ENCODE measurements around the gene TPPP2. TPM values are rescaled to one million over a fixed set of nuclear protein-coding genes. Genes with fewer than 3 reads are reported as not detected.

TPPP2 gene
- total RNA-seq, 1 donor = not detected

GRCh38 chr14:21073921-21074320 is 43.9 kb downstream of the TPPP2 start:
- no peak for DNase-seq (ENCODE audit: low read depth in 2 of 3, low spot score in 2 of 3)

GRCh38 chr14:21074398-21075272 is 44.6 kb downstream of the TPPP2 start:
- DNase-seq (ENCODE audit: low read depth in 2 of 3, low spot score in 2 of 3) = no peak

- no peak for DNase-seq (ENCODE audit: low read depth in 2 of 3, low spot score in 2 of 3)
Measured at GRCh38 chr14:21075719-21076437, 45.9 kb downstream of the TPPP2 start.

- no peak for DNase-seq (ENCODE audit: low read depth in 2 of 3, low spot score in 2 of 3)
Measured at GRCh38 chr14:21077672-21078071, 47.7 kb downstream of the TPPP2 start.

- no peak for DNase-seq (ENCODE audit: low read depth in 2 of 3, low spot score in 2 of 3)
Measured at GRCh38 chr14:21078287-21078686, 48.3 kb downstream of the TPPP2 start.

GRCh38 chr14:21078726-21079125 is 48.7 kb downstream of the TPPP2 start:
- DNase-seq (ENCODE audit: low read depth in 2 of 3, low spot score in 2 of 3) = no peak

GRCh38 chr14:21081521-21082142 is 51.6 kb downstream of the TPPP2 start:
- no peak for DNase-seq (ENCODE audit: low read depth in 2 of 3, low spot score in 2 of 3)

Other genes with a start within 250 kb of the TPPP2 start
- gene RNASE6, start 248.9 kb upstream of the TPPP2 start, total RNA-seq = 3.8 TPM
- gene RNASE1, start 227.4 kb upstream of the TPPP2 start, total RNA-seq = 1.3 TPM
- gene RNASE3, start 138.8 kb upstream of the TPPP2 start, total RNA-seq = 3.0 TPM
- 11.6 TPM for gene RNASE2, start 74.7 kb upstream of the TPPP2 start, total RNA-seq
- gene METTL17, start 40.2 kb upstream of the TPPP2 start, total RNA-seq = 58.4 TPM
- not detected for gene SLC39A2, start 30.9 kb upstream of the TPPP2 start, total RNA-seq
- gene NDRG2, start 5.2 kb upstream of the TPPP2 start, total RNA-seq = 21.8 TPM
- not detected for gene RNASE13, start 4.6 kb downstream of the TPPP2 start, total RNA-seq
- gene RNASE7, start 12.1 kb downstream of the TPPP2 start, total RNA-seq = not detected
- gene RNASE8, start 27.6 kb downstream of the TPPP2 start, total RNA-seq = not detected
- gene ARHGEF40, start 40.1 kb downstream of the TPPP2 start, total RNA-seq = 35.5 TPM
- gene ZNF219, start 68.4 kb downstream of the TPPP2 start, total RNA-seq = 31.2 TPM
- not detected for gene TMEM253, start 70.8 kb downstream of the TPPP2 start, total RNA-seq
- under 0.01 TPM for gene OR5AU1, start 125.8 kb downstream of the TPPP2 start, total RNA-seq
- 273 TPM for gene HNRNPC, start 239.2 kb downstream of the TPPP2 start, total RNA-seq
- gene RPGRIP1, start 249.9 kb downstream of the TPPP2 start, total RNA-seq = under 0.01 TPM